GM19467 (cell line): ENCODE results near the gene TNFRSF8.

ENCODE experiments used
- ATAC-seq: cut with Tn5 transposase; IDR thresholded peaks from one replicate; pipeline ENCODE4 v1.9.1; 2021; ENCODE audit warnings: mild to moderate bottlenecking, moderate library complexity; ENCODE audit not compliant: unreplicated experiment

Gene TNFRSF8

GRCh38 chr1:12059722-12060464, 3.2 kb upstream of the TNFRSF8 start:
- no peak for ATAC-seq

DNA sequence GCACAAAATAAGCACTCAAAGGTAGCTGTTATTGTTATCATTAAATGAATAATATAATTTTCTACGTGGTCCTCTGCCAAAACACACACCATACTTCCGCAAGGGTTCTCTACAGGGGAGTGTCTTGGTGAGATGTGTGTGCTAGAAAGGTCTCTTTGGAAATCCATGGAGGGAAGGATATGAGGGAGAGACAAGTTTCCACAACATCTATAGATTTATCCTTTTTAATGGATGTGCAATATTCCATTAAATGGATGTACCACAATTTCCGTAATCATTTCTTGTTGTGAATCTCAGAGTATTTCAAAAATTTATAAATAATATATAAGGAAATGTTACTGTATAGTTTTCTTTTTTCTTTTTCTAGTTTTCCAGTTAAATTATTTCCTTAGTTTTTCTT, 2.6 kb upstream of the TNFRSF8 start:
- ATAC-seq = no peak

DNA sequence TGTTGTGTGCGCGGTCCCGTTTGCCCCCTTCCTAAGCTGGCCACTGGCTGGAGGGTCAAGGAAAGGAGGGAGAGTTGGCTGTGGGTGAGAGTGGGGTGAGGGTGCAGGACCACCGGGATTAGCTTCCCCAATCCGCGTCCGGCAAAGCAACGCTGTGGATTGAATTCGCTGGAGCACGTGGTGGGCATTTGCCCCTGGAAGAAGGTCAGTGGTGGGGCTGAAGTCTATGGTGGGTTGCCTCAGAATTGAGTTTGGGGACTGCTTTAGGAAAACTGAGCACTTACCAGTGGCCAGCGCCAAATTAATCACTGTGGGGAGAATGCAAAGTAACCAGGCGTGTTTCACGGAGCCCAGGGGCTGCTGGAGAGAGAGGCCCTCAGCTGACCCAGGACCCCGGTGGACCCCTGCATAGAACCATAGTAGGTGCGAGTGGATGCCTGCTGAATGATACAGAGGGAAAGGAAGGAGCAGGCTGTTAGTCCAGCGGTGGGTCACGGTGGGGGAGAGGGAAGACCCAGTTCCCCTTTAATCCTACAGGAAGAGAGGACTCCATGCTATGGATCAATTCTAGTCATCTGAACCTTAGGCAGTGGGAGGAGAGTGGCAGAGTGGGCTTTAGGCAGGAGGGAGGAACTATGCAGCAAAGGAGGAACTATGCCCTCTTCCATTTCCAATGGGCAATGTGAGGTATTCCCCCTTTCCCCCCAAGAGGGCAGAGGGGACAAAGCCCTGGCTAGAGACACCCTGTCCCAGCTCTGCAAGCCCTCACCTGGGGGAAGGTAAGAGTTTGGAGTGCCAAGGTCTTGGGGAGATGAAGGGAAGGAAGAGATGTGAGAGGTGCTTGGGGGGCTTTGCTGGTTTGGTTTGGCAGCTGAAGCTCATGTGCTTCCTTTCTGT, 1.2 kb downstream of the TNFRSF8 start:
- ATAC-seq = no peak

DNA sequence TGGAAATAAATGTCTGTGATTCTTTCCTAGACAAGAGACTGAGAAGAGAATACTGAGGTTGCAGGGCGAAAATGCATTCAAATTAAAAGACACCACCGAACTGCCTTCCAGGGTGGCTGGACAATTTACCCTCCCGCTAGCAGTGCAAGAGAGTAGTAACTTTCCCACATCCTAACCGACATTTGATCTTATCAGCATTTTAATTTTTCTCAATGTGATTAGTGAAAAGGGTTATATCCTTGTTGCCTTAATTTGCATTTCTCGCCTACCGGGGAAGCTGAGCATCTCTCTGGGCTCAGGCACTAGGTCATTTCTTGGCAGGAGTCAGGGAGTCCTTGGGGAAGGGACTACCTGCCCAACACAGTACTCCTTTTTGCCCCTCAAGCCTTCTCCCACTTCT, 2.8 kb downstream of the TNFRSF8 start:
- no peak for ATAC-seq

DNA sequence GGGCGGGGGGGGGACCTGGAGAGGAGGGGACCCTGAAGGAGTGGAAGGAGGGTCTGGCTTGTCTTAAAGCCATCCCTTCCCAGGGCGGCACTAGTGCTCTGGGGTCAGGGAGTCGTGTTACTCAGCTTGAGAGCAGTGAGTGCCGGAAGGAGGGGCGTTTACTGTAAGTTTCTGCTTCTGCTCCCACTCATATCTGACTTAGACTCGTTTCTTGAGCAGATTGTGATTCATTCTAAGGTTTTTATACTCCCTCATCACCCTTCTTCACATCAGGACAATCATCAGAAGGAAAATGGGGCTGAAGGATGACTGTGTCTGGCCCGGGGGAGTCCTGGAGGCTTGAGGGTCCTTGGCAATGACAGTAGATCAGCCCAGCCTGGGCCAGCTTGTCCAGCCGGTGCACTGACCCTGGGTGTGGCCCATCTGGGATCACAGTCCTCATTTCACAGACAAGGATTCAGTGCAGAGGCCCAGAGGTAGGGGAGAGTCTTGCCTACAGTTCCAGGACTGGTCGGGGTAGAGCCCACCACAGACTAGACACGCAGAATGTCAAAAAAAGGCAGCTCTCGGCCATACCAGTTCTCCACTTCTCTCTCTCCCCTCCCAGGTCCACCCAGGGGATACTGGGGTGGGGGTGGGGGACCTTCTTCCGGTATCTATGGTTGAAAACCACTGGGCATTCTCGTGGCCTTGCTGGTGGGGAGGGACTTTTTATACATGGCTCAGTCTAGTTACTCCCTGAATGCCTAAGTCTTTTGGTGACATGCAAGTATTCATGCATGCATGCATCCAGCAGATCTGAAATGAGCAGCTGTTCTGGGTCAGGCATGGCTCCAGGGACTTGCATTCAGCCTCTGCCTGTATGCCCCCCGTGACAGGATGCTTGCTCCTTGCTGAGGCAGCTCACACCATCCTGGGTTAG, 5.1 kb downstream of the TNFRSF8 start:
- ATAC-seq = no peak

- no peak for ATAC-seq
Observed at GRCh38 chr1:12069623-12070244, 6.6 kb downstream of the TNFRSF8 start.

DNA sequence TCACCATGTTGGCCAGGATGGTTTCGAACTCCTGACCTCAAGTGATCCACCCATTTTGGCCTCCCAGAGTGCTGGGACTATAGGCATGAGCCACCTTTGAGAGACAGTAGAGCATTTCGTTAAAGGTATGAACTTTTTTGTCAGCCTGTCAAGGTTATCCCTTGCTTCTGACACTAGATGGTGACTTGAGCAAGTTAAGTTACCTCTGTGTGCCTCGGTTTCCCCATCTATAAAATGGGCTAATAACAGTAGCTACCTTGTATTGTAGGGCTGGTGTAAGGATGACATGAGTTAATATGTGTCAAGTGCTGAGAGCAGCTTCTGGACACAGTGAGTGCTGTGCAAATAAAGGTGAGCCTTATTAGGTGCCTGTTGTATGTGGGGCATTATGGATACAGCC, 8.8 kb downstream of the TNFRSF8 start:
- ATAC-seq = no peak

DNA sequence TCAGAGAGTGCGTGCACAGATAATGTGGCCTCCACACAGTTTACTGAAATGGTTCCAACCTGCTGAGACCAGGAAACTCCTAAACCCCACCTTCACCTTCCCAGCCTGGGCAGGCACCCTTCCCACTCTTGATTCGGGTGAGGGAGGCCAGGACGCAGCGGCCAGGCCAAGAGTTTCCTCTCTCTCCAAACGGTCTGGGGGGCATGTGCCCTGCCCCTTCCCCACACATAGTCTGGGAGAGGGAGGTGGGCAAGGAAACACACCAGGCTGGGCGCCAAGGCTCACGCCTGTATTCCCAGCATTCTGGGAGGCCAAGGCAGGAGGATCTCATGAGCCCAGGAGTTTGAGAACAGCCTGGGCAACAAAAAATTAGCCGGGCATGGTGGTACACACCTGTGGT, 9.6 kb downstream of the TNFRSF8 start:
- no peak for ATAC-seq

DNA sequence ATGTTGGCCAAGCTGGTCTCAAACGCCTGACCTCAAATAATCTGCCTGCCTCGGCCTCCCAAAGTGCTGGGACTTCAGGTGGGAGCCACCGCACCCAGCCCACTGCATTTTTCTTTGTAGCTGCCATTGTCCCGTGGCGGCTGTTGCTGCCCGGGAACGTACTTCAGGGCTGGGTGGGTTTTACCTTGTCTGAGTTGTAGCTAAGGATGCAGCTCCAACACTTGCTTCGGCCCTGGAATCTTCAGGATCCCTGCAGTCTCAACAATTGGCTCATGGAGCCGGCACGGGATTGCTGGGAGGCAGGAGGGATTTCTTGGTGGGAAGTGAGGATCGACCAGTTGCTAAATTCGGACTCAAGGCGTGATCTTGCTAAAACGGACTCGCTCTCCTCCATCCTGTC, 10.7 kb downstream of the TNFRSF8 start:
- no peak for ATAC-seq

DNA sequence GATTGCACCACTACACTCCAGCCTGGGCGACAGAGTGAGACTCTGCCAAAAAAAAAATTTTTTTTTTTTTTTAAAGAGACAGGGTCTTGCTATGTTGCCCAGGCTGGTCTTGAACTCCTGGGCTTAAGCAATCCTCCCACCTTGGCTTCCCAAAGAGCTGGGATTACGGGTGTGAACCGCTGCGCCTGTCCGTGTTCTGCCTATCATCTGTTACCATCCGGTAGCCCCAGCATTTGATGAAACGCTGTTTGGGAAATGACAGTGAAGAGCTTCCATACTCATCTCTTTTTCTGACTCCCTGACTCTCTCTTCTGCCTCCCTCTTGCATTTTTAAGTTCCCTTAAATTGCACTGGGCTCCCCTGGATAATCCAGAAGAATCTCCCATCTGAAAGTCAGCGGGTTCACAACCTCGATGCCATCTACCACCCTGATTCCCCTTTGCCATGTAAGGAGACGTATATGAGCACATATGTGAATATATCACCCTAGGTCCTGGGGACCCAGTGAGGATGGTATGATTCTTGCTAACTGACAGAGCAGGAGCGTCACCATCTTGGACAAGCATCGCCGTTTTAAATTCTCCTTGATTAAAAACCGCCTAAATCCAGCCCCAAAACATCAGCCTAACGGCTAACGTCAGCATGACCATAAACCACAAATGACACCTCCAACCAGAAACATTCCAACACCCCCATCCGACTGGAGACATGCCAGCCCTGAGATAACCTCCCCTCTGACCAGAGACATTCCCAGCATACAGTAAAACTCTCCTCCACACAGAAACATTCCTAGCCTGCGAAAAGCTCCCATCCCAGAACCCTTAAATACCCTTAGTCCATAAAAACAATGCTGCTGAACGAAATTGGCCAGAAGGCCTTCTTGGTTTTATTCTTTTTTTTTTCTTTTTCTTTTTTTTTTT, 12.4 kb downstream of the TNFRSF8 start:
- no peak for ATAC-seq

DNA sequence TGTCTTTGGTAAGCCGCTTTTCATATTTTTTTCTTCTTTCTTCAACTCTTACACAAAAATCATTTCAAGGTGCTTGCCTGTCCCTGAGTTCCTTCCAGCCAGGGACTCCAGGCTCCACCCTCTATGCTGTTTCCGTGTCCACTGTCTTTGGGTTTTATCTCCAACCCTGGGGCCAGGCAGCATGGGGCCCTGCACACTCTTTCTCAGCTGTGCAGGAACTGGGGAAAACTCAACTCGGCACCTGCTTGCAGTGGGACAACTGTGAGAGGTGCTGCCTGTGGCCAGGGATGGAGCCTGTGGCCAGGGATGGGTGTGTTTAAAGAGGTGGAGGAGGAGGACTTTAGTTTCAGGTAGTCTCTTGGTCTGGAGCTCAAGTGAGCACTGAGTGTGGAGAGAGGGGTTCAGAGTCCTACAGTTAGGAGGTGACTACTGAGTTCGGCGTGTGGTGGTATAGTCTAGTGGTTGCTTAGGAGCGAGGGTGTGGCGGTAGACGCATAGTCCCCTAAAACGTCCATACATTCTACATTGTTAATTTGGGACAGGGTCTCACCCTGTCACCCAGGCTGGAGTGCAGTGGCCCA, 13.4 kb downstream of the TNFRSF8 start:
- ATAC-seq = no peak

- no peak for ATAC-seq
Observed at GRCh38 chr1:12078575-12078937, 15.5 kb downstream of the TNFRSF8 start.

DNA sequence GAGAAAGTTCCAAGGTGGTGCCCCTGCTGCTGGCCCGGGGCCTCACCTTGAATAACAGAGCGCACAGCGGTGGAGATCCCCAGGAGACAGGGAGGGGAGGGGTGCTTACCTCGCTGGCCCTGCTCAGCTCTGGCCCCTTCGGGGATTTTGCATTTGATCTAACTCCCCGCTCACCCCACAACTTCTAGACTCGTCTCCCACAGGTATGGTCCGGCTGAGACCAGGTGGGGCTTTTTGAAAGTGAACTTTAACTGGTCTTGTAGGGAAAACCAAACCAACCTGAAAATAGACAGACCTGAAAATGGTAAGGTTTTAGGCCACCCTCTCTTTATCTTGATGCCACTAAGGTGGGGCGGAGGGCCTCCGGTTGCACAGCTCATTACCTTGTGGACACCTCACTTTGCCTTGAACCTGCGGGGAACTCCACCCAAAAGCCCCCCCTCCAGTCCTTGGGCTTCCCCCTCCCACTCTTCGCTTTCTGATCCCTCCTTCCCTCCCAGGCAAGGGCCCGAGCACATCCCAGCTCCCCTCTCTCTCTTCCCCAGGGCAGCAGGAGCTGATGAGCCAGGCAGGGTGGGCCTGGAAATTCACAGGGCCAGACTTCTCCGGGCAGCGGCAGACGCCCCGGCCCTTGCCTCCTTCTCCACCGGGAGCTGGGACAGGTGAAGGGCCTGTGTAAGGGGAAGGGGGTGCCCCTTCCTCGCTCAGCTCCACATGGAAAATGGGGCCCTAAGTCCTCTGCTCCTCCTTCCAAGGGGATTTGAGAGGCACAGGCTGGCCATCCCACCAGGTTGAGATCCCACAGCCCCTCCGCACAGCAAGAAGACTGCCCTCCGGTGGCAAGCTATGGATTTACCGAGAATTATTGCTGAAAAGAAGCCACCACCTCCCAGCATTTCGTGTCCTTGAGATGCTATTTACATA, 16.1 kb downstream of the TNFRSF8 start:
- ATAC-seq = peak; percentile 41

DNA sequence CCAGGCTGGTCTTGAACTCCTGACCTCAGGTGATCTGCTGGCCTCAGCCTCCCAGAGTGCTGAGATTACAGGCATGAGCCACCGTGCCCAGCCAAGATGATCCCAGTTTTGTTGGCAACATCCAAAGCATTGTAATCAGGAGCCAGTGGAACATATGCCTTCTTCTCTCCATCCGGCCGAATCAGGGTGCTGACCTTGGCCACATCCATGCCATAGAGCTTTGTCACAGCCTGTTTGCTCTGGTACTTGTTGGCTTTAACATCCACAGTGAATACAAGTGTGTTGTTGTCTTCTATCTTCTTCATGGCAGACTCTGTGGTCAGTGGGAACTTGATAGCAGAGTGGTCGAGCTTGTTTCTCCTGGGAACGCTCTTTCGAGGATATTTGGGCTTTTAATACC, 17.1 kb downstream of the TNFRSF8 start:
- ATAC-seq = no peak

DNA sequence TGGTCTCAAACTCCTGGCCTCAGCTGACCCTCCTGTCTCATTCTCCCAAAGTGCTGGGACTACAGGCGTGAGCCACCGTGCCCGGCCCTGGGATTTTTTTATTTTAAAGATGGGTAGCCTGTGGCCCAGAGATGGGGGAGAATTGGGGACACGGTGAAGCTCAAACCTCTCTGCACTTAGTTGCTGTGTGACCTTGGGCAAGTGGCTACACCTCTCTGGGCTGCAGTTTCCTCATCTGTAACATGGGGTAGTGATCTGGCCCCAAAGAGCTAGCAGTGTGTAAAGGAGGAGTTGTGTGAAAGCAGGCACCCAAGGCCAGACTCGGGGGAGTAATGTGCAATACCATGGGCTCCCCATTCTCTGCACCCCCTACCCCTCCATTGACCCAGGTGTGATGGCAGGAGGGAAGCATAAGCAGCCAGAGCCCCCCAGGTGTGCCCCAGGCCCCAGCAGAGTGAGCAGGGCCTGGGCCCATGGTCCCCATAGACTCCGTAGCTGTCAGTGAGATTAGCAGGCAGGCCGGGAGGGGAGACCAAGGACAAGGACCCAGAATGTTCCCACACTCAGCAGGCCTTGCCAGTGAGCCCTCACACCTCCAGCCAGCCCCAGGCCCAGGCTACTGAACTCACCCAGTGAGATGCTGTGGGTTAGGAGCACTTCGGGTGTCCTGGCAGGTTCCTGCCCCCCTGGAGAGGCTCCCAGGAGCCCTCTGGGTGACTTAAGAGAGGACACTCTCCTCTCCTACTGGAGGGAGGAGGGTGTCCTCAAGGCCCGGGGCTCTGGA, 17.9 kb downstream of the TNFRSF8 start:
- ATAC-seq = no peak

DNA sequence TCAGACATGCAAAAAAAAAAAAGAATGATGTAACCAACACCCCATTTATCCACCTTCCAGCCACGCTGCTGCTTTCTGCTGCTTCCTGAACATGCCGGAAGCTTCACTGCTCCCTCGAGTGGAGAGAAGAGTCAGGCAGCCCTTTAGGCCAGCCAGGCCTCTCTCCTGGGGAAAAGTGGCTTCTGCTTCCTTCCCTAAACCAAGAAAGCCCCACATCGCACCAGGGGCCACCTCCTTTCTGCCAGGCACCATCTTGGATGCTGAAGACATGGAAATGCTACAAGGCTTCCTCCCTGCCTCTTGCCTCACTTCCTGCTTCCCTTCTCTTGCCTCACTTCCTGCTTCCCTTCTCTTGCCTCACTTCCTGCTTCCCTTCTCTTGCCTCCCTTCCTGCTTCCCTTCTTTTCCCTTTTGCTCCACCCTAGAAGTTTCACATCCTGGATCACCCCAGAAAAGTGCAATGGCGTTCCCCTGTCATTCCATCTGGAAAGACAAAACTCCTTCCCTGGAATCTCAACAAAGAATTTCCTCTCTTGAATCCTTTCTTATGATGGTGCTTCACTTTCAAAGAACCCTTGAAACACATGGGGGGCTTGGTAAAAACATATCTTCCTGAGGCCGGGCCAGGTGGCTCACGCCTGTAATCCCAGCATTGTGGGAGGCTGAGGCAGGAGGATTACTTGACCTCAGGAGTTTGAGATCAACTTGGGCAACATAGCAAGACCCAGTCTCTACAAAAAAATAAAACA, 18.7 kb downstream of the TNFRSF8 start:
- no peak for ATAC-seq

DNA sequence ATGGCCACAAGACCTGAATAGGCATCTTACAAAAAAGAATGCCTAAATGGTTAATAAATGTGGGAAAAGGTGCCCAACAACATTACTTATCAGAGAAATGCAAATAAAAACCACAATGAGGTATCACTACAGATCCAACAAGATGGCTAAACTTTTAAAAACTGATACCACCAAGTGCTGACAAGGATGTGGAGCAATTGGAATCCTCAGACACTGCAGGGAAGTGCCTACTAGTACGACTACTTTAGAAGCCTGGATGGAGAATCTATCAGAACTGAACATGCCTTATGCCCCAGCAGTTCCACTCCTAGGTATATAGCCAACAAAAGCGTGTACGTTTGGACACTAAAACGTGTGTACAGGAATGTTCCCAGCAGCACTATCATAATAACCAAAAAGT, 19.9 kb downstream of the TNFRSF8 start:
- ATAC-seq = no peak
